ENCODE results near the gene KIAA0040.

The KIAA0040 gene

DNA sequence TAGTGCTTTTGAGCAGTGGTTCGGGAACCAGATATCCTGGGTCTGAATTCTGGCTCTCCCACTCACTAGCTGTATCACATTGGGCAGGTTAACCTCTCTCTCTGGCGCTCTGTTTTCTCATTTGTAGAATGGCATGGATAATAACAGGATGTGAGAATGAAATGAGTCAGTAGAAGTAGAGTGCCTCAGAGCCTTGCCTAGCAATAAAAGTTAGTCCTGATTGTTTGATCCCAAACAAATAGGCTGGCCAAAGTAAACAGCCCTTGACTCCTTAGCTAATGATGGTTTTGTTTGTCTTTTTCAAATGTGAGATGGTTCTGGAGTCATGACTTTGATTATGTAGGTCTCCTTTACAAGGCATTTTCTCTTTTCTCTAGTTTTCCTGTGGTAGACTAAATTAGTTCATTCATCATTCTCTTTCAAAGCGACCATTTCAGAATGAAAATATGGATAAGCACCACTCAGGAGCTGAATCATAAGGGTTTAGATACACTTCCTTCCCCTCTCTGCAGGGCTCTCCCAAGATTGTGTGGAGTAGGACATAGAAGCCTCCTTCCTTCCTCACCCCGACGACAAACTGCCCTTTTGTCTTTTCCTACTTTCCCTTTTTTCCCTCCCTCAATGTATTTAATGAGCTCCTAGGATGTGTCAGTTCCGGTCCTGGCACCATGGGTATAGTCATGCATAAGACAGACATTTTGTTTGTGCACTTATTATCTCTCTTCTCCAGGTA is 23.1 kb downstream of the KIAA0040 start:
- DNase-seq, result no peak

DNA sequence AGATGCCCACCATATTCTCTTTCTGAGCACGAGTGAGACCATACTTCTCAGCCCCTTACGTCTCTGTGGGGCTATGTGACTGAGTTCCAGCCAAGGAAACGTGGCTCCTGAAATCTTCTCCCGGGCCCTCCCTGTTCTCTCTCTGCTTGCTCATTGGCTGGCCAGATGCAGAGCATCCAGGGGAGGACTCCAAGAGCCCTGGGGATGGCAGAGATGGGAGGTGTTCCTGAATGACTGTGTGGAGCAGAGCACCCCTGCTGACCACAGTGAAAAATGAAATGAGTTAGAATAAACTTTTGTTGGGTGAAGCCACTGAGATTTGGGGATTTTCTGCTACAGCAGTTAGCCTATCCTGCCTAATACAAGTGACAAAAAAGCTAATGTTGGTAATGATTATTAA is 23.8 kb downstream of the KIAA0040 start:
- no peak for DNase-seq

DNA sequence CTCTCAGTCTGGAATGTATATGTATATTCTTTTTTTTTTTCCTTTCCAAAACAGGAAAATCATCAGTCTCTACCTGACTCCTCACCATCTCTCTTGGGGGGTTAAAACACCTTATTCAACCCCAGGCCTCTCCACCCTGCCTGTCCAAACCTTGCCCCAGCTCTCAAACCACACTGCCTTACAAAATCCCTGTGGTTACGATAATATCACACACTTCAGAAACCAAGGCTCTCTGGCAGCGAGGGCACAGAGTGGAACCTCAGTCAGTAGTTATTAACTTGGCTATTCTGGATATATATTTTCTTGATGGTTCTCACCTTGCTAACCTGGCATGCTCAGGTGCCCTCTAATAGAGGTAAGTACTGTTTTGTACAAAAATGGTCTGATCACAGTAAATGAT is 24.7 kb downstream of the KIAA0040 start:
- DNase-seq, result no peak

DNA sequence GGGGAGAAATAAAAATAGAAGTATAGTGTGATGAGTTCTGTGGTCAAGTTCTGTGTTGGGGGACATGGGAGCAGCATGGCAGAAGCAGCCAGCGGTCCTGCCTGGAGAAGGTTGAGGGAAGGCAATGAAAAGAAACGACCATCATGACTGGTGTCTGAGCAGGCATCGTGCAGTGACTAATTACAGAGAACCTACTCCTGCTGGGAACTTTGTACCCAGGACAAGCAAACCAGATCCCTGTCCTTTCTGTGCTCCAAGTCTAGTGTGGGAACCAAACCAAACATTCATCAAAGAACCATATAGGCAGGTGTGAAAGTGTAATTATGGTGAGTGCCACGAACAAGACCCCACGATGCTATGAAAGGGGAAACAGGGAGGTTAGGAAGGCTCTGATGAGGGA is 25.8 kb downstream of the KIAA0040 start:
- DNase-seq, result no peak

DNA sequence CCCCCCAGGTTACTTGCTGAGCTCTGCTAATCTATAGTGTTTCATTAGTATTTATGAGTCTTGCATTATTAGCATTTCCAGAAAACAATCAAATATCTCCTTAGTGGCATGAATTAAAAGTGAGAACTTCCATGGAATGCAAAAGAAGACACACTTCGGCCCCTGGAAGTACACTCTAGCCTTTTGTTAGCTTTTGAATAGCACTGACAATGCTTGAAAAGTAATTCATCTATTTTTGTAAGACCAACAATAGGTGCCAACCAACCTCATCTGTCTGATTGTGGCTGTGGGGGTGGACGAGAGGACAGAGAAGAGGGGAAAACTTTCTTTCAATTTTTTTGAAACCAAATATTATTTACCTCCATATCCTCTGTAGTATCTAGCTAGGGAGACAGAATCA is 27.8 kb downstream of the KIAA0040 start:
- DNase-seq, result no peak

DNA sequence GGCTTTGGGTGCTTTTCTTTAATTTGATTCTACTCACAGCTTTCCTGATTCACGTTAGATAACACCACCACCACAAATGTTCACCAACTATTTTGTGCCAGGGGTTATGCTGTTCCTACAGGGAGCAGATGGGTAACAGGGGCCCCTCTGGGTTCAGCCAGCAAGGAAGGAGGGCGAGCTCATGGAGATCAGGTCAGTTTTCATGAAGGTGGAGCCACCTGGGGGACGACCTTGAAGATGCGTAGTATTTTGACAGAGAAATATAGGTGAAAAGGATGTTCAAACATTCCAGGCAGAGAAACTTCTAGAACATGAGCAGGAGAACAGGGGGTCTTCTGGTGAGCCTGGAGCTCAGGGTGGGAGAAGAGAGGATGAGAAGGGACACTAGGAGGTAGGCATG is 28.9 kb downstream of the KIAA0040 start:
- DNase-seq, result no peak

DNA sequence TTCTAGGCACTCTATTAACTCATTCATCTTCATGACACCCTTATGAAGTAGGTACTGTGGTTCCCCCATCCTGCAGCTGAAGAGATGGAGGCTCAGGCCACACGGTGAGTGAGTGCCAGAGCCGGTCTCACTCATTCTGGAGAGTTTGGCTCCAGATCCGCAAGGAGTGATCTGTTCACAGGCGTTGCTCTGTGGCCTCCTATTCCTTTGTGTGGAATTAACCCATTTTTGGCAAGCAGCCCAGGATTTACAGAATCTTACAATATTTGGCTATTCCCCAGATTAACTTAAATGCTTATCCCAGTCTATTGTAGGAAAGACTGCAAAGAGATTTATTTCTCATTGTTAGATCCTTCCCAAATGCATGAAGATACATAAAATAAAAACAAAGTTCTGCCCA is 29.6 kb downstream of the KIAA0040 start:
- no peak for DNase-seq

DNA sequence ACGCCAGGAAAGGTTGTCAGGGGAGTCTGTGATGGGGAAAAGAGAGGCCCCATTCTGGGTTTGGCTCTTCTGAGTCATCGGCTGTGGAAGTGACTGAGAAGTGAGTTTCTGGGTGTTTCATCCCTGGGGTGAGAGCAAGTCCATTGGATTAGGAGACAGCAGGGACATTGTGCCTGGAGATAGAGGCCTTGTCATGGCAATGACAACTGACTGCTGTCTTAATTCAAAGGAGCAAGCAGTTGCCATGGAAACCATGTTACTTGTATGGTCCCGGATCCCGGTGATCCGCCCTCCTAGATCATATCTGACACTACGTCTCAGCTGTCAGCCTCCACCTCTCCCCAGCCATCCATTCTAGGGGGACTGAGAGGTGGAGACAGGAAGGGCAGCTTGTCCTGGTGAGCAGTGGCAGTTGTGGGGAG is 34.4 kb downstream of the KIAA0040 start:
- no peak for DNase-seq

DNA sequence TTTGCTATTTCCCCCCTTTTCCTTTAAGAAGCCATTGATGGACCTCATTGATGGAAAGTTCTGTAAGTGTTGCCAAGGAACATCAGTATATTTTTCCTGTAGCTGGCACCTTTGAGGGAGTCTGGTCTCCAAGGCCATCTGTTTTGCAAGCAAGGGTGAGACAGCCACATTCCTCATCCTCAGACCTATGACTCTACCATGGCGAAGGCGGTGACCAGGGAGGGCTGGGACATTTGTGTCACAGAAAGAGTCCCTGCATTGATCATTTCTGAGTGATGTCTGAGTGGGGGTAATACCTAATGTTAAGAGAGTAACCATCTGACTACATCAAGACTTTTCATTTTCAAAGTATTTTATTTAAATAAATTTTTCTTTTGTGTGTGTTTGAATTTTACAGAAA is 35.4 kb downstream of the KIAA0040 start:
- DNase-seq, result no peak

DNA sequence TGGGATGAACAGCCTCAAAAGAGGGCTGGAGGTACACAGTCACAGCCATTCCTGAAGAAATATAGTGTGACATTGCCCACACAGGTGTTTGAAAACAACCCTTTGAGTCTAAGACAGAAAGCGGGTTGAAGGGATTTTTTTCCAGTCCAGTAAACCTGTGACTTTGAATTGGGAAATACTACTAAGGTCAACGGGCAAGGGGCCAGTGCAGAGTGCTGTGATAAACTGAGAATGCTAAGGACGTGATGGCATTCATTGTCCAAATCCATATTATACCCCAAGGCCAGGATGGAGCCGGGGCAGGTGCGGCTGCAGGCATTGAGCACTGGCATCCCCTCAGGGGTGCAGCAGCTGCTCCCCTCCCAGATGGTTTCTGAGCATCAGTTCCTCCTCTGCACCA is 36.6 kb downstream of the KIAA0040 start:
- no peak for DNase-seq

DNA sequence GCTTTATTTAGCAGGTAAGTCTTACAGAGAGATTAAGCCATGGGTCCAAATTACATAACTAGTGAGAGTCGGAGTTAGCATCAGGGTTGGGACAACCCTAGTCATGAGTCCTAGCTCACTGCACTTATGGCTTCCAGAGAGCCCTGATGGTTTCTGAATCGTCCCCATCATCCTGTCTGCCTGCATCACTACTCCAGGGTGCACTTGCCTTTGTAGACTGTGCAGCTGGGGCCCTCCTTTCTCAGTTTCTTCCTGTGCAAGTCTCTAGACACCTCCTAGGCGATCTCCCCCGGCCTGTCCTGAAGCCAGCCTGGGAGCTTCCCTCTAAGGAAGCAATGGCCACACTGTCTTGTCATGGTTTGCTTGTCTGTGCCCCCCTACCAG is 37.1 kb downstream of the KIAA0040 start:
- DNase-seq, result no peak

DNA sequence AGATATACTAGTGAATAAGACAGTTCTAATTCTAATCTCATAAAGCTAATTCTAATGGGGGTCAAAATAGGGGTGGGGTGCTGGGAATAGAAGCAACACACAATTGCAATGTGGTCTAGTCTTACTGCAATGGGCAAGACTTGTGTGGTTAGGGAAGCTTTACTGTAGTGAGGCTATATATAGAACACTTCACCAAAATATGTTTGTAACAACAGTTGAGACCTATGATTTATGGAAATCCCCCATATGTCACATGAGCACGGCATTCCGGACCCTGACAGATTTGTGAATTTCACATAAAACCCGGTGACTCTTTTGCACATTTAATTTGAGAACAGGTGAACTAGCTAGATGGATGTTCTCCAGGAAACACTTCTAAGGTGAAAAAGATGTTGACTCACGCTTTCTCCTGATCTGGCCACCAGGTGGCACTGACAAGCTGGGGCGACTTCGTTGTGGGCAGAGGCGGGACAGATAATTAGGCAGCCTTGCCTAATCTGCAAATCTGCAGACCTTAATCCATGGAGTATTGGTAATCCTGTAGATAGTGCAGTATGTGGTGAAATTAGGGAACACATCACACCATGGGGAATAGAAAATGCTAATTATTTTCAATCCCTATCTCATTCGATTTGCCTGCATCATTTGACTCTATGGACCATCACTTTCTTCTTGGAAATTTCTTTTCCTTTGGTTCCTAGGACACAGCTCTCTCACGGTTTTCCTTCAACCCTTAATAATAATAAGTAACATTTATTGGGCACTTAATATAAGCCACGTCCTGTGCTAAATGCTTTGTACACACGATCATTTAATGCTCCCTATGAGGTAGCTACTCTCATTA is 37.7 kb downstream of the KIAA0040 start:
- no peak for DNase-seq

DNA sequence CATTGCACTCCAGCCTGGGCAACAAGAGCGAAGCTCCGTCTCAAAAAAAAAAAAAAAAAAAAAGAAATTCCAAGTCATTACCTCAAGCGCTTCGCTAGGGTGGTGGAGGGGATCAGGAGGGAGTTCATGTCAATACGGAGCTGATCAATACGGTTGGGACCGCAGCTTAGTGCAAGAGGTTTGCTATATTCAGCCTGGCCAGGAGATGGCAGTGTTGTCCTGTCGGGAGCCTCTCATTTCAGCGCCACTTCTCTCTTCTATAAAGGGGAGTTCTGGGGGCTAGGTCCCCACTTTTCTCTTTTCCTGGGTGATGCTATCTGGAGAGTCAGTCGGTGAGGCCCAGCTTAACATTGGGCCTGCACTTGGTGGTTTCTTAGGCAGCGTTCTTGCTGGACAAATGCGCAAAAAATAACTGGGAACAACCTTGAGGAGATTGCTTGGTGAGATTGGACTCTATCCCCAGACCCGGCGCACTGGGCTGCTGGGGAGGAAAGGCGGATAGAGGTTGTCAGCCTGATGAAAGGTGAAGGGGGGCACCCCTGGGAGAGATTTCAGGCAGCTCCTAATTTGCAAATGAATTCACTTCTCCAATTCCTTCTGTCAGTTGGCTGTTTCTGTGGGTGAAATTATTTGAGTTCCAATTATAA is 40.4 kb downstream of the KIAA0040 start:
- DNase-seq, result no peak

DNA sequence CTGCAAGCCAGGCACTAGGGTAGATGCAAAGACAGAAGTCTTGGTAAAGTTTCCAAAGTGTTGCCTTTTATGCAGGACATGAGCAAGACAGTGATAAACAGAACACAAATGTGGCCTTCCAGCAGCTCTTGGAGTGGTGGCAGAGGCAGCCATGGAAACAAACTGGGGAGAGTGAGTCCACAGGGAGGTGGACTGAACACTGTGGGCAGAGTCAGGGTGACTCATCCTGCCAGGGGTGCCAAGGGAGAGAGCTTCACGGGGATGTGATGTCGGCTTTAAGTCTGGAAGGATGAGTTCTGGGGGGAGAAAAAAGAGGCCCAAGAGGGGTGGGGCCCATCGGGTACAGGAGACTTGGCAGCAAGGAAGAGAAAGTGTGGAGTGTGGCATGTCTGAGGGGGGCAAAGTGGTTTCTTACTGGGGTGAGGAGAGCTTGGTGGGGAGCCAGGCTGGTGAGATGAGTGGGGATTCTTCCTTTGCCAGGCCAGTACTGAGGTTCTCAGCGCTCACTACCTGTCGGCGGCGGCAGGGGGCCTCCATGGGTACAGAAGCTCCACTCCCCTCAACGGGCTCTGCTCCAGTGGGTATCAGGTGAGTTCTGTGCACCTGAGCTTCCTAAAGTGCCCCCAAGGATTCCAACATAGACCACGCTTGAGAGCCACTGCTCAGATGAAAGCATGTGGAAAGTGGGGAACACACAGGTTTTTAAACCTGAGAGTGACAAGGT is 41.8 kb downstream of the KIAA0040 start:
- no peak for DNase-seq

DNA sequence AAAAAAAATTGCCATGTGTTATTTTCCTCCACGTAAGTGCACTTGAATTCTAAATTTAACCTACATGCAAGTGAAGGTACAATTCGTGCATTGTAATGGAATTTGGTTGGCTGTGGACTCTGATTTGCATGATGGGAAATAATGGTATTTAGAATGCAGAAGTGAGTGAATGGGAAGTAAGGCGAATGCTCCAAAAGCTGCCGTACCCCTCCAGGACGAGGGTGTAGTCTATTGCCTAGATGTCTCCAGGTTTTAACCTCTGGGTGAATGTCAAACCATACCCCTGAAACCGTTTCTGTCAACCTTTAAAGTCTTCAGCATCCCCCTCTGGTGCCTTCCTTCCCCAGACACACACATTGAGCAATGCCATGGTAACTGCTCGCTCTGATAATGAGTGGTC is 44.5 kb downstream of the KIAA0040 start:
- DNase-seq, result no peak

DNA sequence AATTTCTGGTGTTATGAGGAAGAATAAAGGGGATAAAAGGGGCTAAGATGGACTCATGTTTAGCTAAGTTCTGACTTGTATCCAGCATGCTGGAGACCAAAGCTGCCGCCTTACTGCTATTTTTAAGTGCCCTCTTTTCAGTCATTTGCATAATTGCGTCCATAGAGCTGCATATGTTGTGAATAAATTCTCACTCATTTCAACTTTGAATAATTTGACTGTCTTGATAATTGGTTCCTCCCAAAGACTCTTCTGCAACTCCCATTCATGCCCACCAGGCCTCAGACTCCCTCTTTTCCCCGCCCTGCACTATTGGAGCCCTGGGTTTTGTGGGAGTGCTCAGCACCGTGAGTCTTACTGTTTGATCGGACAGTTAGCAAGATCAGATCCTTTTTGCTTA is 45.0 kb downstream of the KIAA0040 start:
- no peak for DNase-seq

DNA sequence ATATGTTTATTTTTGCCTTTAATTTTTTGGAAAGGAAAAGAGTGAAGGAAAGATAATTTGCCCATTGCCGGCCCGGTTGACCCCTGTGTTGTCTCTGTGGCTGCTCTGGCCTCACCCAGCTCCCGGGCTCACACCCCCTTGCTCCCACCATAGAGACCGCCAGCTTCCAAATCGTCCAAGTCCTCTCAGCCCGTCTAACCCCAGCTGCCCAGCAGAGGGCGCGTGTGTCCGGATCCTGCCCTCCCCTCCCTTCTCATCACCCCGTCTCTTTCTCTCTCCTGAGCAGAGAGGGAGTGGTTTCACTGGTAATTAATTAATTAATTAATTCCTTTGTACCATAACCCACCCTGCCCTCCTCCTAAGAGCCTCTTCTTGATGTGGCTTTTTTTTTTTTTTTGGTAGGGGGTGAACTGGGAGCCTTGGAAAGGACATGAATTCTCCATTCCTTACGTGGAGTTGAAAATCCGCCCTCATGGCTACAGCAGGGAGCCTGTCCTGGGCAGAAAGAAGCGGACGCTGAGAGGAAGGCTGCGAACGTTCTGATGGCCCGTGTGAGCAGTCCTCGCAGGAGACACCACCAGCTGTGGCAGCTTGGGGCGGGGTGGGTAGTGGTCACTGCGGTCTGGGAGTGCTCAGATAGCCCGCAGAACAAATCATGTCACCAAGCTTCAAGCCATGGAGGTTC is 45.9 kb downstream of the KIAA0040 start:
- no peak for DNase-seq

DNA sequence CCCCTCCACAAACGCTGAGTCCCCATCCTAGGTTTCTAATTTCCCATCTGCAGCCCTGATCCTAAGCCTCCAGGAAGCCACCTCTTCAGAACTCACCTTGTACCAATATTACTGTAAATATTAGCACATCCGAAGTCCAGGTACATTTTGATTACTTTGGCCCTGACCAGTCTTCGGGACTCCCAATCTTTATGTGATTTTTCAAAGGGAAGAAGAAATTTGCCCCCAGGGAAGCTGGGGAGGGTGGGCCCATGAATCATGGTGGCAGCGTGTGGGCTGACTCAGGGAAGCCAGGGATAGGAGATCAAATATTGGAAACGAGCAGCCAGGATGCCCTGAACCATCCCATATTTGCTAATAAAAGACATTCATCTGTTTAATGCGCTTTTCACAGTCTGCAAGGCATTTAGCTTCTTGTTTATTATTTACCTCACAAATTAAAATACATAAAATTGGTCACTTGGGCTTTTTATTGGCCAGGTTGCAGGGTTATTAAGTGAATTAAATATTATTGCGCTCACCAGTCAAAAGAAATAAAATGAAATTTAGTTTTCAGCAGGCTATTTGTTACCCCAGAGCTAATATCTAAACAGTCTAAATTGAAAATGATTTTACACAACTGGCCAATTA is 46.6 kb downstream of the KIAA0040 start:
- no peak for DNase-seq

DNA sequence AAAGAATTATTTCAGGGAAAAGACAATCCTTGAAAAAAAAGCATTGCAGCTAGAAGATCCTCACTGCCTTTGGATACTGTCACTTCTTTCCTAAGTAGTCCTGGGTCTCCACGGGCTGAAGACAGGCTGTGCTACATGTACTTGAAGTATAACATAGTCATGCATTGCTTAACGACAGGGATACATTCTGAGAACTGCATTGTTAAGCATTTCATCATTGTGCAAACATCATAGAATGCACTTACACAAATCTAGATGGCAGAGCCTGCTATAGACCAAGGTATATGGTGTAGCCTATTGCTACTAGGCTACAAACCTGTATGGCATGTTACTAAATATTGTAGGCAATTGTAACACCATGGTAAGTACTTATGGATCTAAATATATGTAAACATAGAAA is 54.0 kb downstream of the KIAA0040 start:
- no peak for DNase-seq

DNA sequence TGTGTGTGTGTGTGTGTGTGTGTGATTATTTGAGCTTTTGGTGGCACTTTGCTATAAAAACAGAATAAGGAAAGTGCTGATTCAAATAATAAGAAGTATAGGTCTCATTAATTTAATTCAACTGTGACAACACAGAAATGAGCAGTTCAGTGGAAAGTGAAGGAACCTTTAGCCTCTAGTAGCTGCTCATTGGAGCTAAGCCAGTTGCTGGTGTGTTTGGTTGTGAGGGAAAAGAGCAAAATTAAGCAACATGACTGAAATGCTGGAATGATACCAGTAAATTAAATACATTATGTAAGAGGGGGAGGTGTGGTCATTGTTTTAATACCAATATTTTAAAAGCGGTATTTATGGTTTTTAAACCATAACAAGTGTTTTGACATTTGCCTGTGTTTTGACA is 55.2 kb downstream of the KIAA0040 start:
- DNase-seq, result no peak

DNA sequence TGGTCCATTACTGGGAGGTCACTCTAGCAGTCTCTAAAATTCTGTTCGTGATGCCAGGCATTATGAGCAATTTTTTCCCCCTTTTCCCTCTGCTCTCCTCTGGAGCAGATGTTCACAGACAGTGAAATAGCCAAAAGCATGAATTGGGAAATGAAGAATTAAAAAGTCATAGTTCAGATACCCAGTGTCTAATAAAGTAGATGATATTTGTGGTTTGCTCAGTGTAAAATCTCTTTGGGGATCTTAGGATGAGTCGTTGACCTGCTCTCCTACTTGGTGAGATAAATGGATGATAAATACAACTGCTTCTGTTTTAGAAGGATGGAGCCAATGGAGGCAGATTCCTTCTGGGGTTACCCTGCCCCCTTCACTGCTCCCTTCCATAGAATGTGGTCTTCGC is 56.3 kb downstream of the KIAA0040 start:
- DNase-seq, result no peak

DNA sequence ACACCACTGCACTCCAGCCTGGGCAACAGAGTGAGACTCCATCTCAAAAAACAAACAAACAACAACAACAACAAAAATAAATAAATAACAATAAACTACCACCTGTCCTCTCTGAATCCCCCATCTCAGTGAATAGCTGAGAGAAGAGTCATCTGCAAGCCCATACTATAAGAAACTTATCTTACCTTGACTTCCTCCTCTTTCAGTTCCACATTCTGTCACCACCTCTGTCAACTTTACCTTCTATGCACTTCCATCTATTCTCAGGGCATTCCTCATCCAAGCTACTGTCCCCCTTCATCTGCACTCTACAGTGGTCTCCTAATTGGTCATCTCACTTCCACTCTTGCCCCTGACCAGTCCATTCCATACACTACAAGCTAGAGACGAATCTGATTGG is 58.1 kb downstream of the KIAA0040 start:
- no peak for DNase-seq

All from cortex of kidney (tissue), 1 donor.